ENCODE data around the gene TSPEAR. TPM values are rescaled to one million over a fixed set of nuclear protein-coding genes. Genes with fewer than 3 reads are reported as not detected.

TSPEAR gene
- total and polyA plus RNA-seq, 7 donors = not detected

- Histone ChIP-seq H3K4me3 (no peak overlapping the region), H3K4me1 (no peaks in the 10 kb centered on the region), H3K27me3 (ENCODE audit: insufficient read depth in 3 of 3, low read length in 2 of 3) (peaks cover 0 to 47% (median 6%) of the 10 kb centered on the region in 3 donors), H3K27ac (no peak overlapping the region), H3K9me3 (no peaks in the 10 kb centered on the region), H3K36me3 (ENCODE audit: insufficient read depth in 1 of 2, low read depth in 1 of 2) (no peaks in the 10 kb centered on the region)
- TF ChIP-seq, protein P1, sequence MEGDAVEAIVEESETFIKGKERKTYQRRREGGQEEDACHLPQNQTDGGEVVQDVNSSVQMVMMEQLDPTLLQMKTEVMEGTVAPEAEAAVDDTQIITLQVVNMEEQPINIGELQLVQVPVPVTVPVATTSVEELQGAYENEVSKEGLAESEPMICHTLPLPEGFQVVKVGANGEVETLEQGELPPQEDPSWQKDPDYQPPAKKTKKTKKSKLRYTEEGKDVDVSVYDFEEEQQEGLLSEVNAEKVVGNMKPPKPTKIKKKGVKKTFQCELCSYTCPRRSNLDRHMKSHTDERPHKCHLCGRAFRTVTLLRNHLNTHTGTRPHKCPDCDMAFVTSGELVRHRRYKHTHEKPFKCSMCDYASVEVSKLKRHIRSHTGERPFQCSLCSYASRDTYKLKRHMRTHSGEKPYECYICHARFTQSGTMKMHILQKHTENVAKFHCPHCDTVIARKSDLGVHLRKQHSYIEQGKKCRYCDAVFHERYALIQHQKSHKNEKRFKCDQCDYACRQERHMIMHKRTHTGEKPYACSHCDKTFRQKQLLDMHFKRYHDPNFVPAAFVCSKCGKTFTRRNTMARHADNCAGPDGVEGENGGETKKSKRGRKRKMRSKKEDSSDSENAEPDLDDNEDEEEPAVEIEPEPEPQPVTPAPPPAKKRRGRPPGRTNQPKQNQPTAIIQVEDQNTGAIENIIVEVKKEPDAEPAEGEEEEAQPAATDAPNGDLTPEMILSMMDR (IDR thresholded peaks at IDR 0.05) = no peak
- intact Hi-C loops (cut with DNase I) = no loop called here
- ATAC-seq = no peak
- no peak for DNase-seq
- WGBS, 3 donors = 93 to 98% (median 93%) methylated on average over 8 of the region's 8 CpGs
Observed at GRCh38 chr21:44460441-44460755, 251.0 kb downstream of the TSPEAR start.

- TF ChIP-seq, protein P1 (IDR thresholded peaks at IDR 0.05) = no peak
- Histone ChIP-seq H3K4me1 (no peaks in the 10 kb centered on the region), H3K27ac (no peak overlapping the region), H3K36me3 (ENCODE audit: insufficient read depth in 1 of 2, low read depth in 1 of 2) (no peaks in the 10 kb centered on the region), H3K9me3 (no peaks in the 10 kb centered on the region), H3K27me3 (ENCODE audit: insufficient read depth in 3 of 3, low read length in 2 of 3) (peaks cover 0 to 48% (median 8%) of the 10 kb centered on the region in 3 donors), H3K4me3 (no peak overlapping the region)
- DNase-seq (no peak), ATAC-seq (no peak)
- WGBS, 3 donors = 88 to 93% (median 92%) methylated on average over 14 of the region's 14 CpGs
- intact Hi-C loops (cut with DNase I) = no loop called here
Observed at GRCh38 chr21:44459712-44460440, 251.5 kb downstream of the TSPEAR start.

GRCh38 chr21:44458971-44459711 lies 252.2 kb downstream of the TSPEAR start:
- intact Hi-C loops (cut with DNase I) = no loop called here

GRCh38 chr21:44456915-44457736 lies 254.2 kb downstream of the TSPEAR start:
- 94 to 98% (median 97%) methylated on average over 39 to 44 of the region's 44 CpGs for WGBS, 3 donors
- Histone ChIP-seq H3K27me3 (ENCODE audit: insufficient read depth in 3 of 3, low read length in 2 of 3) (peaks cover 0 to 41% (median 10%) of the 10 kb centered on the region in 3 donors), H3K27ac (no peak overlapping the region), H3K36me3 (ENCODE audit: insufficient read depth in 1 of 2, low read depth in 1 of 2) (no peaks in the 10 kb centered on the region), H3K4me3 (no peak overlapping the region), H3K4me1 (no peaks in the 10 kb centered on the region), H3K9me3 (peaks cover 14% of the 10 kb centered on the region)
- intact Hi-C loops (cut with DNase I) = no loop called here
- TF ChIP-seq, protein P1 (IDR thresholded peaks at IDR 0.05) = no peak
- DNase-seq (peak in 1 of 2 donors; percentile 42), ATAC-seq (no peak)

More at GRCh38 chr21:44458971-44459711, 252.2 kb downstream of the TSPEAR start:
- no peaks in the 10 kb centered on the region for H3K36me3 ChIP-seq (ENCODE audit: insufficient read depth in 1 of 2, low read depth in 1 of 2)
- DNase-seq = no peak
- TF ChIP-seq, protein P1 (IDR thresholded peaks at IDR 0.05) = no peak
- no peak overlapping the region for H3K27ac ChIP-seq
- H3K27me3 ChIP-seq (ENCODE audit: insufficient read depth in 3 of 3, low read length in 2 of 3) = peaks cover 0 to 52% (median 10%) of the 10 kb centered on the region in 3 donors
- H3K9me3 ChIP-seq = peaks cover 5% of the 10 kb centered on the region
- H3K4me3 ChIP-seq = no peak overlapping the region
- H3K4me1 ChIP-seq = no peaks in the 10 kb centered on the region
- WGBS, 3 donors = 92 to 95% (median 94%) methylated on average over 19 of the region's 19 CpGs
- no peak for ATAC-seq

Data from psoas muscle (tissue), 8 donors.